ENCODE results near the gene ANXA3. TPM values are rescaled to one million over a fixed set of nuclear protein-coding genes. Genes with fewer than 3 reads are reported as not detected.

Gene ANXA3
- total RNA-seq, 2 donors from 2014 or later: 5.1 TPM; not detected in 1

DNA sequence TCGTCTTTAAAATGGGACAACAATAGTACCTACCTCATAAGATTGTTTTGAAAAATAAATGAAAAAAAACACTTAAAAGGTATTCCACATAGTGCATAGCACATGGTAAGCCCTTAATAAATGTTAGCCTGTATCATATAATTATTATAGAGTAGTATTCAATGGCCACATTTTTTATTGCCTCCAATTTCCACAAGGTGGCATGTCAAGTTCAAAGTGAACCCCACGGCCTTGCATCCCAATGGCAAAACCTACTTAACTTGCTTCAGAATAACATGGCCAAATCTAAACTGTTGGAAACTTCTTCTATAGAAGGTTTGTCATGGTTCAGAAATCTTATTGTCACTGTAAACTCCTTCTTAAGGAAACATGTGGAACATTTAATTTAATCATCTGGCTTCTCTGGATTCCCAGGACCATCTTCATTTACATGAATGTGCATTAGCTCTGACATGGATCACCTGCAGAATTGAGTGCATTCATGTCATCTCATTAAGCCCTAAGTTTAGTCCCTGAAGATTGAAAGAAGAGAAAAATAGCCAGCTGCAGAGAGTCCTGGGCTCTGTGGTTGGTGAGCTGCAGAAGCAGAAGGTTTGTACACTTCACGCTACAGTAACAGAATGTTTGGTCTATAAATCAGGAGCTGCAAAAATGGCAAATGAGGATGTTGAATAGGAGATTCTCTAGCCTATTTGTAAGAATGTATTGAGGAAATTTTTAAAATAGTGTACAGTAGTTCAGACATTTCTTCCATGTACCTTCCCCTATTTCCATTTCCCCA lies 61.0 kb downstream of the ANXA3 start:
- ATAC-seq: no peak
- no peak overlapping the region for H3K27ac Mint-ChIP-seq
- peaks cover 9% of the 10 kb centered on the region for H3K4me1 Mint-ChIP-seq
- DNase-seq: no peak
- no peak overlapping the region for H3K4me3 Mint-ChIP-seq
- H3K27me3 Mint-ChIP-seq: peaks cover under 1% of the 10 kb centered on the region
- H3K36me3 Mint-ChIP-seq (ENCODE audit: low read depth): no peaks in the 10 kb centered on the region
- no peaks in the 10 kb centered on the region for H3K9me3 ChIP-seq (ENCODE audit: control insufficient read depth, low read length, poor library complexity, severe bottlenecking)

DNA sequence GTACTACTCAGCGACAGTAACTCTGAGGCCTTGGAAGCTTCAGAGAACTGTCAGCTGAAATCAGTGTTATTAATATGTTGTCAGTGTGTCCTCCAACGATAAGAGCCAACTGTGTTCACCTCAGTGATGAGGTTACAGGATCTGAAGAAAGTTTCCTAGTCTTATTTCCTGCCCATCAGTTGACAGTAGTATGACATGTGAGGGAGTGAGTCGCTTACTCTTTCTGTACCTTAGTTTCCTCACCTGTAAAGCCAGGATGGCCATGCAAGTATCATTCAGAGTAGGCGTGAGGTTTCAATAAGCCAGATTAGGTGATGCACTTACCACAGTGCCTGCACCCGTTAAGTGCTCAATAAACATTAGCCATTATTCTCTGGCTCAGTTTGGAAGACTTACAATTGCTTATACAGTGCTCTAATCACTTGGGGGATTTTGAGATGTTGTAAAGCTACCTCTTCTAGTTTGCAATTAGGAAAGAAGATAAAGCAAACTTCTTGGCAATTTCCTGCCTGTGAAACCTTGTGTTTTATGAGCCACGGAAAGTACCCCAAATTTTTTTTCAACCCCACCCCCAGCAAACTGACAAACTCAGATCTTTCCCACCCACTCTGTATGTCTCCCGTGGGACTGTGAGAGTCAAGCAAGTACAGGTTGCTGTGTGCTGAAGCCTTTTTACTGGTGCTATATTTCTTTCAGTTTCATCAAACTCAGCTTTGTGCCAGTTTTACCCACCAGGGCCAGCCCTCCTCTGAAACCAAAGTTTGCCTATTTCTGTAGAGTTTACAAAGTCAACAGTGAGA lies 62.2 kb downstream of the ANXA3 start:
- DNase-seq: no peak
- H3K9me3 ChIP-seq (ENCODE audit: control insufficient read depth, low read length, poor library complexity, severe bottlenecking): no peaks in the 10 kb centered on the region
- H3K4me1 Mint-ChIP-seq: peaks cover 9% of the 10 kb centered on the region

GRCh38 chr4:78616046-78616498 lies 64.5 kb downstream of the ANXA3 start:
- Mint-ChIP-seq H3K4me3 (no peak overlapping the region), H3K36me3 (ENCODE audit: low read depth) (no peaks in the 10 kb centered on the region), H3K27ac (no peak overlapping the region), H3K27me3 (peaks cover 7% of the 10 kb centered on the region), H3K4me1 (peaks cover 2% of the 10 kb centered on the region)
- no peaks in the 10 kb centered on the region for H3K9me3 ChIP-seq (ENCODE audit: control insufficient read depth, low read length, poor library complexity, severe bottlenecking)
- no peak for DNase-seq
- no peak for ATAC-seq

More for the DNA sequence above, 62.2 kb downstream of the ANXA3 start:
- peak; percentile 23 for ATAC-seq
- peak overlapping the region; percentile 80 for H3K27ac Mint-ChIP-seq
- peaks cover 7% of the 10 kb centered on the region for H3K27me3 Mint-ChIP-seq
- H3K36me3 Mint-ChIP-seq (ENCODE audit: low read depth): no peaks in the 10 kb centered on the region
- H3K4me3 Mint-ChIP-seq: no peak overlapping the region

- no peaks in the 10 kb centered on the region for H3K9me3 ChIP-seq (ENCODE audit: control insufficient read depth, low read length, poor library complexity, severe bottlenecking)
- Mint-ChIP-seq H3K27me3 (peaks cover 7% of the 10 kb centered on the region), H3K27ac (no peak overlapping the region), H3K4me1 (peaks cover 2% of the 10 kb centered on the region), H3K36me3 (ENCODE audit: low read depth) (peaks cover 6% of the 10 kb centered on the region), H3K4me3 (no peak overlapping the region)
- ATAC-seq: no peak
- DNase-seq: no peak
These were observed 66.9 kb downstream of the ANXA3 start for GRCh38 chr4:78618436-78618835.

- DNase-seq (no peak), ATAC-seq (no peak)
- Mint-ChIP-seq H3K4me1 (peaks cover 2% of the 10 kb centered on the region), H3K27me3 (peaks cover 7% of the 10 kb centered on the region), H3K36me3 (ENCODE audit: low read depth) (peaks cover 6% of the 10 kb centered on the region), H3K27ac (no peak overlapping the region), H3K4me3 (no peak overlapping the region)
- H3K9me3 ChIP-seq (ENCODE audit: control insufficient read depth, low read length, poor library complexity, severe bottlenecking): no peaks in the 10 kb centered on the region
These were observed 69.8 kb downstream of the ANXA3 start for GRCh38 chr4:78621395-78621794.

DNA sequence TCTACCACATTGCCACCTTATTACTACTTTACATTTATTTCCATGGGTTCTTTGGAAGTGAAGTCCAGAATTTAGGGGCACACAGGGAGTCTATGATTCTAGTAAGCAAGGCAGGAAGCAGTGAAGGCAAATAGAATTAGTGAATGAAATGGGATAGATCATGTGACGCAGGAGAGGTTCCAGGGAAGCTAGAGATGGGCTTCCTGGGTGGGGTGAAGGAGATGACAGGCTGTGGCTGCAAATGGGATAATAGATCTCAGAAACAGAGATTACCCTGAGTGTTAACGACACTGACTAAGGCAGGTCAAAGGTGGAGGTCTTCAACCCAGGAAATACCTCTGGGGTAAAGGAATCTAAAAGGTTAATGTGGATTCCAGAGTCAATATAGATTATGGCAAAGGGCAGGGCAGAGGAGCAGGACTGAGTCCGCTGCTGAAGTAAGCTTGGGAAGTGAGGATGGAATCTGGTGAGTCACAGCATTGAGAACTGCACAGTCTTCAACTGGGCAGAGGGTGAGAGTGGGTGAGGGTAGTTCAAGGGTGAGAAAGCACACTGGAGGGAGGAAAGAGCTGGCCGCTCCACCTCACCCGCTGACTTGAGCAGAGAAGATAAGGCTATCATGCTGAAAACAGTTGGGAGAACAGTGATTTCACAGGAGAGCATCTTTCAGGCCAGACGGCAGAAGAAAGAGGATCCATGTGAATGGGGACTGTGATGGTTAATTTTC lies 70.8 kb downstream of the ANXA3 start:
- DNase-seq (no peak), ATAC-seq (no peak)
- peaks cover 7% of the 10 kb centered on the region for H3K27me3 Mint-ChIP-seq
- no peaks in the 10 kb centered on the region for H3K9me3 ChIP-seq (ENCODE audit: control insufficient read depth, low read length, poor library complexity, severe bottlenecking)
- H3K4me3 Mint-ChIP-seq: no peak overlapping the region
- H3K4me1 Mint-ChIP-seq: peaks cover 2% of the 10 kb centered on the region
- peaks cover 6% of the 10 kb centered on the region for H3K36me3 Mint-ChIP-seq (ENCODE audit: low read depth)
- H3K27ac Mint-ChIP-seq: peak overlapping the region; percentile 27

DNA sequence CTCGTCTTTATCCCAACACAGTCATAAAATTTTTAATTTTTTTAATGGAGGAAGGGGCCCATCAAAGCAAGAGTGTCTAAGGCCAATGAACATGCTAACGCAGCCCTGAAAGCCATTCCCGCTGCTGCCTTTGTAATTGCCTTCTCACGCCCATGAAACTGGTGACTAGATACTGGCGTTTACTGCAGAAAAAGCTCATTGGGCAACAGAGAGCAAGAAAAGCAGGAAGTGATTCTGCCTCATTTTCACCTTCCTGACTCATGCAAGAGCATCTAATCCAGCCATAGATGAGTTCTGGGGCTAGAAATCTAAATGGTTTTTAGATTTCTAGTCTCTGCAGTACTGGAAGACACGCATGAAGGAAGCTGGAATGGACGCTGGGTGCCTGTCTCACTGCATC lies 72.5 kb downstream of the ANXA3 start:
- Mint-ChIP-seq H3K36me3 (ENCODE audit: low read depth) (peaks cover 6% of the 10 kb centered on the region), H3K4me1 (peaks cover 2% of the 10 kb centered on the region)
- no peaks in the 10 kb centered on the region for H3K9me3 ChIP-seq (ENCODE audit: control insufficient read depth, low read length, poor library complexity, severe bottlenecking)

GRCh38 chr4:78625073-78625472 lies 73.5 kb downstream of the ANXA3 start:
- Mint-ChIP-seq H3K27ac (no peak overlapping the region), H3K36me3 (ENCODE audit: low read depth) (peaks cover 6% of the 10 kb centered on the region), H3K4me1 (peaks cover 2% of the 10 kb centered on the region), H3K27me3 (no peaks in the 10 kb centered on the region), H3K4me3 (no peak overlapping the region)
- no peak for ATAC-seq
- H3K9me3 ChIP-seq (ENCODE audit: control insufficient read depth, low read length, poor library complexity, severe bottlenecking): no peaks in the 10 kb centered on the region
- no peak for DNase-seq

More for the DNA sequence above, 72.5 kb downstream of the ANXA3 start:
- Mint-ChIP-seq H3K27me3 (no peaks in the 10 kb centered on the region), H3K4me3 (no peak overlapping the region), H3K27ac (no peak overlapping the region)
- no peak for ATAC-seq
- DNase-seq: no peak

GRCh38 chr4:78627046-78627965 lies 75.7 kb downstream of the ANXA3 start:
- no peak overlapping the region for H3K4me3 Mint-ChIP-seq
- H3K9me3 ChIP-seq (ENCODE audit: control insufficient read depth, low read length, poor library complexity, severe bottlenecking): no peaks in the 10 kb centered on the region
- H3K36me3 Mint-ChIP-seq (ENCODE audit: low read depth): peaks cover under 1% of the 10 kb centered on the region
- DNase-seq (no peak), ATAC-seq (no peak)
- H3K27ac Mint-ChIP-seq: no peak overlapping the region
- H3K27me3 Mint-ChIP-seq: no peaks in the 10 kb centered on the region
- peaks cover 4% of the 10 kb centered on the region for H3K4me1 Mint-ChIP-seq

DNA sequence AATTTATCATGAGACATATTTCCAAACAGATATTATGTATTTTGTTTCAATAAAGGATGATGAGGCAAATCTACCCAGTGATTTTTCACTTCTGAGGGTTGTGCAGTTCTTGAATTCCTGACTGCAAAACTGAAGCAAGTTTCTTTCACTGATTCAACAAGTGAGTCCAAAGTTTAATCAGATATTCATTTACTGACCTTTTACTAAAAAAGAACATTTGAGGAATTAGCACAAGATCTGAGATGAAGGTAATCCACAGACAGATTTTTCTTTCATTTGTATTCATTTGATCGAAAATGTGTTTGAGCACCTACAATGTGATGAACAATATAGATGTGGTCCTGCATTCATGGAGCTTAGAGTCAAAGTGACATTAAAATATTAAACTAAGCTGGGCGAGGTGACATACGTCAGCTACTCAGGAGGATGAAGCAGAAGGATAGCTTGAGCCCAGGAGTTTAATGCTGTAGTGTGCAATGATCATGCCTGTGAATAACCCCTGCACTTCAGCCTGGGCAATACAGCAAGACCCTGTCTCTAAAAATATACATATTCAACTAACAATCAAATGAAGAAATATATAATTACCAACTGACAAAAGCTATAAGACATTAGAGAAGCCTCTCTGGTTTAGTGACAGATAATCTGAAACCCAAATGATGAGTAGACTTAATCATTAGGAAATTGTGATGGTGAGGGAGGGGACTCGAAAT lies 76.6 kb downstream of the ANXA3 start:
- H3K36me3 Mint-ChIP-seq (ENCODE audit: low read depth): no peaks in the 10 kb centered on the region
- peaks cover 4% of the 10 kb centered on the region for H3K4me1 Mint-ChIP-seq
- ATAC-seq (no peak), DNase-seq (no peak)
- H3K4me3 Mint-ChIP-seq: no peak overlapping the region
- no peak overlapping the region for H3K27ac Mint-ChIP-seq
- H3K9me3 ChIP-seq (ENCODE audit: control insufficient read depth, low read length, poor library complexity, severe bottlenecking): no peaks in the 10 kb centered on the region
- peaks cover 2% of the 10 kb centered on the region for H3K27me3 Mint-ChIP-seq

DNA sequence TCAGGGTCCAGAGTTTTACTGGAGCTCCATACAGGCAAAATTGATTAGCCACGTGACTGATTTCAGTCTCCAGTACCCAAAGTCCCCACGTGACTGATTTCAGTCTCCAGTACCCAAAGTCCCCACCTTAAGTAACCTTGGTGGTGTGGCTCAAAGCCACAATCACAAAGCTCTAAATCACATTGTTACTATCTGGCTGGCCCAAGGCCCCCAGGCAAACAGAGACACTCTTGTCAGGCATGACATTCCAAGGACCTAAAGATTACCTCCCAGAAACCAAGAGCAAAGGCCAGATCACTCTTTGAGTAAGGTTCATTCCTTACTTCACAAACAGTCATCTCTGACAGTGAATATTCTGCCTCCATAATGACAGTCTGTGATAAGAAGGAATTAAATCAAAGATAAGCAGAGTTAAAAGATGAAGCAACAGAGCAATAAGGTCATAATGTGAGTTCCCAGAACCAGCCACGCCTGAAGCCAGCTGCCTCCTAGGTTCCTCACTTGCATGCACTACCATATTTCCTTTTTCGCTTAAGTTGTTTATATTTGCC lies 78.5 kb downstream of the ANXA3 start:
- DNase-seq (no peak), ATAC-seq (no peak)
- Mint-ChIP-seq H3K27ac (no peak overlapping the region), H3K27me3 (peaks cover 12% of the 10 kb centered on the region), H3K4me3 (no peak overlapping the region), H3K4me1 (peaks cover 2% of the 10 kb centered on the region), H3K36me3 (ENCODE audit: low read depth) (no peaks in the 10 kb centered on the region)
- H3K9me3 ChIP-seq (ENCODE audit: control insufficient read depth, low read length, poor library complexity, severe bottlenecking): no peaks in the 10 kb centered on the region

GRCh38 chr4:78630615-78631014 lies 79.0 kb downstream of the ANXA3 start:
- Mint-ChIP-seq H3K4me3 (no peak overlapping the region), H3K27me3 (peaks cover 15% of the 10 kb centered on the region), H3K27ac (no peak overlapping the region), H3K36me3 (ENCODE audit: low read depth) (no peaks in the 10 kb centered on the region), H3K4me1 (peaks cover 2% of the 10 kb centered on the region)
- no peaks in the 10 kb centered on the region for H3K9me3 ChIP-seq (ENCODE audit: control insufficient read depth, low read length, poor library complexity, severe bottlenecking)
- ATAC-seq (no peak), DNase-seq (no peak)

Data from T-helper 17 cell (primary cell).